ENCODE results near the gene SRGAP2C.
"Not testable (repeated sequence)": the region's sequence is repeated elsewhere in the genome, so short reads cannot be mapped to it uniquely, and the experiment has no call there.

SRGAP2C gene

DNA sequence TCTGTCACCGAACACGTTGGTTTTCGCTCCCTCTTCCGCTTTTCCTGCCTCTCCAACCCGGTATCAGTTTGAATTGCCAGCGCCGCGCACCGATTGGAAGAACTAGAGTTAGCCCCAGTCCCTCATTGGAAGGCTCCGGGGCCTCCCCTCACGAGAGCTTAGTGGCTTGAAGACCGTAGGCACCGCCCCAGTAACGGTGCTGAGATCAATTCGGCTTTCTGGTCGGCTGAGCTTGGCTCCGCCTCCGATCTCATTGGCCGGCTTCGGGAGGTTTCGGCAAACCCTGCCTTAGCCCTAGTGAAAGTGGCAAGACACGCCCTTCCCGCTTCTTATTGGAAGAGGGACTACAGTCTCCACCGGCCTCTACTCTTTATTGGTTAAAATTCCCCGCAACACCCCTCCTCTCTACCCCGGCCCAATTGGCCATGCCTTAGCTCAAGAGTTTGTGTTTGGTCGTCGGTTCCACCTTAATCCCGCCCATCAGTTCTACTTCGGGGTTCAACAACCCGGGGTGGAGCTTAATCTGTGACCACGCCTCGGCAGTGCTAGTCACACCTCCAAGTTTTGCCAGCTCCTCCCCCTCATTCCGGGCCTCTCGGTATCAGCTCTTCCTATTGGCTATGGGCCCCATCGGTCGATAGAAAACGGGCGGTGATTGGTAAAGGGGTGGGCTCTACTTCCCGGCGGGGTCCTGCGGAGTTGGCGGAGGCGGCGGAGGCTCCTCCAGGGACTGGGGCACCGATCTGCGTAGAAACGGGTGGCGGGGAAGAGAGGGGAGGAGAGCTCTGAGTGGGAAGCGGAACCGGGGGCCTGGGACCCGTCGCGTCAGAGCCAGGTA, at the start of gene SRGAP2C, which contains the start of gene FAM72B:
SRGAP2C (plus strand) TSS at position 686 of the 838 bp plus-strand sequence. CDS start 2,472 bp downstream, outside the sequence.
FAM72B (minus strand) TSS at position 51 of the 838 bp plus-strand sequence. CDS start 851 bp downstream, outside the sequence.
- H3K4me3 ChIP-seq: peak within 1 kb of the TSS; percentile 25 to 44 (median 37)
- H3K27ac ChIP-seq: peak within 1 kb of the TSS in 10 of 21 experiments; percentile 29 to 74 (median 62)

DNA sequence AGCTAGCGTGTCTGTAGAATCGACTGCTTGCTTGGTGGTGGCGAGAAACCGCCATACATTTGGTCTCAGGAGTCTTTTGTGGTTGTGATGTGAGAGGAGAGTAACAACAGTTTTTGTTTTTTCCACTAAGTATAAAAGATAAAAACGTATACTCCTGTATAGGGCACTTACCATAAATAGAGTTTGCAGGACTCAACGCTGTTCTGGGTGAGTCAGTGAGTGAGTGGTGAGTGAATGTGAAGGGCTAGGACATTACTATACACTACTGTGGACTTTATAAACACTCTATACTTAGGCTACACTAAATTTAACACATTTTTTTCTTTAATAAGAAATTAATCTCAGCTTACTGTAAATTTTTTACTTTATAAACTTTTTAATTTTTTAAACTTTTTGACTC, 44.4 kb upstream of the SRGAP2C start:
- H3K27ac ChIP-seq, H3K4me3 ChIP-seq: not testable (repeated sequence)

DNA sequence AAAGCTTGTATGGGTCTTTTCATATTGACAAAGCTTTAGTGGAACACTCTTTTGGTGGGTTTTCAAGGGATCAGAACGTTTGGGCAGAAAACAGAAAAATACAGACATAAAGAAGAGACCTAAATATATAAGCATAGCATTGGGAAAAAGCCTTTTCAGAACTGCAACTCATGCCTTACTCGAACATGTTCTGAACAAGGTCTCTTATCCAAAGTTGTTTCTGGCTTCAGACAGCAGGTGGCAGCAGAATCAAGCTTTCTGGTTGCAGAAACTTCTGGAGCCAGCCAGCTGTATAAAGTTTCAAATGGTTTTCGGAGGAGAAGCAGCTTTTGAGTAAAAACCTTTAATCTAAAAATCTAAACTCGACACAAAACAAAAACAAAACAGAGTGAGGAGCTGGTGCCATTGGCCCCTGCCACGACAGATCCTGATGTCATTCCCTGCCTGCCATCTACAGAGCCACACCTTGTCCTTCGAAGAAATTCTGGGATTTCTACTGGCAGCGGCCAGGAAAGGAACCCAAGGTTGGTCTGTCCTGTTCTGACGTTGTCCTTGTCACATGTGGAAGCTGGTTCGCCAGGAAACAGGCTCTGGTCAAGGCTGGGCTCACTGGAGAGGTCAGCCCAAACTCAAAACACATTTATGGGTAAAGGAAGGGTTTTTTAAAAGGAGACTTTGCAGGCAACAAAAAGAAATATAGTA, 36.1 kb upstream of the SRGAP2C start:
- H3K4me3 ChIP-seq, H3K27ac ChIP-seq: not testable (repeated sequence)

- not testable (repeated sequence) for H3K27ac ChIP-seq, H3K4me3 ChIP-seq
Measured at GRCh38 chr1:121151294-121151693, 33.5 kb upstream of the SRGAP2C start.

DNA sequence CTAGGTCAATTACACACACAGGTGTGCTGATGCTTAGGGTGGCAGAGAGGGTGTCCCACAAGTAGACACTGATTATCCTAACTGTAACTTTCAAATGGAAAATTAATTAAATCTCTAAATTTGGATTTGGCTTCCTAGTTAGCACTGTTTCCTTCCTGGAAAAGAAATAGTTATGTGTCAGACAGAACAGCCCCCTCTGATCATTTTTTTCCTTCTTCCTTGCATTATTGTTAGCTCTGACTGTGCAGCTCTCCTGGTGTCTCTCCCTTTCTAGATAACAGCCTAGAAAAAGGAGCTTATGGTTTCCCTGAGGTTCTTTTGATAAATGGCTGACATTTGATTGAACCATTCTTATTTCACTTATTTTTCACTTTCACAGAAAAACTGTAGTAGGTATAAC, 32.0 kb upstream of the SRGAP2C start:
- not testable (repeated sequence) for H3K4me3 ChIP-seq, H3K27ac ChIP-seq

DNA sequence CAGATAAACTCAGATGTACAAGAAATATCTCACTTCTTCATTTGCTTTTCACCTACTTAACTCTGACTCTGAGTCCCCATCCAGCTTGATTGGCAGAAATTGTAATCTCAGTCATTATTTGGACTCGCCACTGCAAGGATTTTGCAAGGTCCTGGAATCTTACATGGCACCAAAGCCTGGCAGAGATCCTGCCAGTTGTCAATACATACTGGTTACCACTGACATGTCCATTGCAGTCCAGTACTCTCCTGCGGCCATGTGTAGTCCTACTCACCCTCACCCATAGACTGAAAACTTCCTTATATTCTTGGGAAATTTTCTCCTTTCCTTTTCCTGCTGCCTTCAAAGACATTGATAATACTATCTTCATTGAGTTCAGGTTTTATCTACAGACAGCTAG, 30.0 kb upstream of the SRGAP2C start:
- not testable (repeated sequence) for H3K27ac ChIP-seq, H3K4me3 ChIP-seq

DNA sequence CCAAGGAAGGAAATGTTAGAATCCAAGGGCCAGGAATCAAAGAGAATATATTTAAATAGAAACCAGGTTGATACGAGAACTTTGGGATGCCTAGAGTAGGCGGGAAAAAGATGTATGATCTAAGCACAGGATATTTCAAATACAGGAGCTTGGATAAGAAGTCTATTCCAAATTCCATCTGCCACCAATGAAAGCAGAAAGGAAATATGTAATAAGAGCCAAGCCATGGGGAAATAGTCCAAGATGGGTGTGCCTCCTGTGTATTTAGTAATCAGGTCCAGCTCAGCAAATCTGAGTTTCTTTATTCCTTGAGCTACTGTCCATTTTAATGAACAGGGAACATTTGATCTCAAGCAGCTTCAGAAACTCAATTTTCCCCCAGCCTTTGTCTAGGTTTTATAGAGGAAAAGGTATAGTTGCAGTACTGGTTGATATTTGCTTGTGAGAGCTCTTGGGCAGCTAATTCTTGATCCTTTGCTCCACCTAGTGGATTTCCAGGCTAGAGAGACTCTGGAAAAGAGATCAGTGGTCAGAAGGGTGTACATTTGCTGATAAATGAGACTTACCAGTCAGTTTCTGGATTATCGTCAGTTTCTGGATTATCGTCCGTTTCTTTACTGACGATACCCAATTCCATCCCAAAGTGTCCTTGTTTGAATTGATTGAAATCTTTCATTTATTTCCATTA, 29.0 kb upstream of the SRGAP2C start:
- H3K27ac ChIP-seq, H3K4me3 ChIP-seq: not testable (repeated sequence)

DNA sequence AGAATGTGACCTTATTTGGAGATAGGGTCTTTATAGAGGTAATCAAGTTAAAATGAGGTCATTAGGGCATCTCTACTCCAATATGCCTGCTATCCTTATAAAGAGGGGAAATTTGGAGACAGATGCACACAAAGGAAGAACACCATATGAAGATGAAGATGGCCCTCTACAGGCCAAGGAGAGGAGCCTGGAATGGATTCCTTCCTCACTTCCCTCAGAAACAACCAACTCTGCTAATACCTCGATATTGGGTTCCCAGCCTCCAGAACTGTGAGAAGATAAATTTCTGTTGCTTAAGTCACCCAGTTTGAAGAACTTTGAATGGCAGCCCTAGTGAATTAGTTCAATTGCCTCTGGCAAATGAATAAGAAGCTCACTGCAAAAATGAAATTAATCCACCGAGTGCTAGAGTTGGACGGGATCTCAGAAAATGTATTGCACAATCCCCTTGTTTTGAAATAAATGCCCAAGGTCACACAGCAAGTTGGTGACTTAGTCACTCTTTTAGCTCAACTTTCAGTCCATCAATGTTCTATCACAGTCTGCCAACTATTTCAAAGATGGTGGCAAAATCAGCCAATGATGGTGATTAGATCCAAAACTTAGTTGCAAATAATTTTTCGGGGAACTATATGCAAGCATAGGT, 27.7 kb upstream of the SRGAP2C start:
- H3K4me3 ChIP-seq, H3K27ac ChIP-seq: not testable (repeated sequence)

- not testable (repeated sequence) for H3K4me3 ChIP-seq, H3K27ac ChIP-seq
Measured at GRCh38 chr1:121157609-121158008, 27.2 kb upstream of the SRGAP2C start.

DNA sequence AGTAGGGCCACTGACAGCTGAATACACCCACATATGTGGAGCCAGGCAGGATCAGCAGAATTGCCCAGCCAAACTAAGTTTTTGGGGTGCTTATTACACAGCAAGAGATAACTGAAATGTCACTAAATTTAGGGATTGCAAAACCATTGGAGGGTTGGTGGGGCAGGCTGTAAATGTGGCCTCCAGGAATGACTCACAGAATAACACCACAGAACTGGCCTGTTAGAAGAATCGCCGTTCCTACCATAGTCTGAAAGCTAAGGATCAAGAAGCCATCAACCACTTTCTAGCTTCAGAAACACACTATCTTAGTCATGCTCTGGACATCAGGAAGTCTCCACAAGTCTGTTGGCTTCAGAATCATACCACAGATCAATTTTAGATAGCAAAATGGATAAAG, 24.7 kb upstream of the SRGAP2C start:
- H3K4me3 ChIP-seq, H3K27ac ChIP-seq: not testable (repeated sequence)

DNA sequence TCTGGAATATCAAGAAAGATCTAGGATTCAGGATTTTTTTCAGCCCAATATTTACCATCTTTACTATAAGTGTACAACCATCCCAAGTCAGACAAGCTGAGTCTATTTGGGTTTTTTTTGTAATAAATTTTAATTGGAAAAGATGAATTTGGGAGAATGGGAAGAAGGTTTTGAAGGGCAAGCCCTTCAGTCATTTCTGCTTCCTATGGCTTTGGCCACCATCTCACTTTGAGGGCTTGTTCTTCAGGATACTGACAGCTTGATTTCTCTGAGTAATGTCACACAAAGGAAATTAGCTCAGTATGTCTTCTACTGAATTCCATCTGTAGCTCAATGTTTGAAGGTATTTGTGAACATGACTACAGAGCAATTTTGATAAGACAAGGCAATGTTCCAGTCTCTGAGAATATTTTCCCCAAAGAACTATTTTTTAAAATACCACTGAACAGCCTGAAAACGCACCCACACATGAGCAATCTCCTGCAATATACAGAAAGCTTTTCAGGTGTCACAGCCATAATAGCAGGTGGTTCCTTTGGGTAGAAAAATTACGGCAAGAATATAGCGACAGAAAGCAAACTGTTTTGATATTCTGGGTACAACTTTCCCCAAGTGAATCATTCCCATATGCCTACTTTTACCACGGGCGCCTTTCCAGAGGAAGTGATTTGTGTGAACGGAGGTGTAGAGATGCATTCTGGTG, 23.4 kb upstream of the SRGAP2C start:
- H3K27ac ChIP-seq, H3K4me3 ChIP-seq: not testable (repeated sequence)

DNA sequence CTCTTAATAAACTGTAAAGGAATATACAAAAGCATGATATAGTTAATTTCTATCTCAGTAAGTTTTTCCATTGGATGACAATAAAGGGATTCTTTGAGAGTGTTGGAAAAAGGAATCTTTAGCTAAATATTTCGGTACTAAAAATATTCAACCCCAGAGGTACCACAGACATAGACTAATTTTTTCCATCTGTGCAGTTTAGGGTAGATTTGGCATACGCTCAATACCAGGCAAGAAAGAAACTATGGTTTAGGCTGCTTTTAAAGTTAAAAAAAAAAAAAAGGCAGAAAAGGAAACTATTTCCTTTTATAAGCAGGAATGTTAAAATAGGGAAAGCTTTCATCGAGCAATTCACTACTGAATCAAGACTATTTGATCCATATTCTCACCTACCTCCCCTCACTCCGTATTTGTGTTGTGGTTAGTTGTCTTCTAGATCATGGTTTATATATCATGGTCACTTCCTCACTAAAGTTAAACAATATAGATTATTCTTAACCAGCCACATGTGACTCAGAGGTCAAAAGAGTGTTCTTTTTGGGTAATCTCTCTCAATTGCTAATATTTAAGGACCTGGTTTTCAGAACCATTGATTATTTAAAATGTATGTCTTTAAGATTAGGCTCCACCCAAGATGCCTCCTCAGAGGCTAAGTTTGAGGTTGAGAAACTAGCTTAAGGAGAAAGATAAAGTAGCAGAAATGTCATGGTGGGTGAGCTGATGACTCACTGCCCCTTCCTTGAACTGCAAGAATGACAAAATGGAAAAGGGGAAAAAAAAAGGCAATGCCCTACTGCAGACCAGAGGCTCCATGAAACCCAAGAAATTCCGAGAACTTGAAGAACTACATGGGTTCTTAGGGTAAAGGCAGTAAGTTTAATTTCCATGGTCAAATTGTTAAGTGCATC, 20.7 kb upstream of the SRGAP2C start:
- not testable (repeated sequence) for H3K4me3 ChIP-seq, H3K27ac ChIP-seq

- H3K27ac ChIP-seq: not testable (repeated sequence)
Measured at GRCh38 chr1:121165296-121165695, 19.5 kb upstream of the SRGAP2C start.

DNA sequence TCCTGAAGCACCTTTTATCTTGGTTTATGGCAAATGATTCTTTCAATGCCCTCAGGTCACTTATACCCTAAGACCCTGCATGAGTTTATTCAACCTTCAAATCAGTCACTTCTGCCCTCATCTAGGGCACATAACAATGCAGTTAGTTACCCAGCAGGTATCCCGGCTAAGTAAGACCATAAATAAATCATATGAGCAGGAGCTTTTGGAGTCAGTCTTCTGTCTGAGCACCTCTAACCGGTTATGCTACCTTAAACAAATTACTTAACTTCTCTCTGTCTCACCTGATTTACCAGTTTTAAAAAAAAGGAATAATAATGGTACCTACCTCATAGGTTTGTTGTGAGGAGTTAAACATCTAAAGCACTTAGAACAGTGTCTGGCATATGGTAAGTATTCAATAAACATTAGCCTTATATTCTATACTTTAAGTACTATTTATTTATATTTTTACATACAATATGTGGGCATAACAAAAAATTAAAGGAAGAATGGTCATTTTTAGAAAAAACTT, 17.5 kb upstream of the SRGAP2C start:
- not testable (repeated sequence) for H3K27ac ChIP-seq, H3K4me3 ChIP-seq

More at GRCh38 chr1:121165296-121165695, 19.5 kb upstream of the SRGAP2C start:
- H3K4me3 ChIP-seq: not testable (repeated sequence)

DNA sequence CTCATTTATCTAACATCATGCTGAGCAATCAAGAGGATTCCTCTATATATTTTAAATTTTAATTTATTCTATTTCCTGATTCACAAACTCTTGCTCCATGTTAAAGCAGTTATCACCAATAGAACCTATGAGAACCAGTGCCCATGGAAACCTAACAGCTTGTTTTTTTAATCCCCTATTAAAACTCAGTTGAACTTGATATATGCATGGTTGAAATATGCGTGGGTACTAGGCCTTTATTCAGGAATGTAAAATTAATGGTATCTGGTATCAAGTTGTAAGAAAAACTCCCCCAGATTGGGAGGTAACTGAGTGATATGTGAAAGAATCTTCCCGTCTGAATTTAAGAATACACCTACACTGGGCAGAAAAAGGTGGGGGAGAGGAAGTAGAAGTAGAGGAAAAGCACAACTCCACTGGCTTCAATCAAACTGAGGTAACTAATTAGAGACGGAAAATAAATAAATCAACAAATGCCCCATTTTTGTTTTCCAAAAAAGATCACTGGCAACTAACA, 16.6 kb upstream of the SRGAP2C start:
- H3K27ac ChIP-seq, H3K4me3 ChIP-seq: not testable (repeated sequence)

GRCh38 chr1:121176649-121177048, 8.1 kb upstream of the SRGAP2C start:
- not testable (repeated sequence) for H3K27ac ChIP-seq, H3K4me3 ChIP-seq

DNA sequence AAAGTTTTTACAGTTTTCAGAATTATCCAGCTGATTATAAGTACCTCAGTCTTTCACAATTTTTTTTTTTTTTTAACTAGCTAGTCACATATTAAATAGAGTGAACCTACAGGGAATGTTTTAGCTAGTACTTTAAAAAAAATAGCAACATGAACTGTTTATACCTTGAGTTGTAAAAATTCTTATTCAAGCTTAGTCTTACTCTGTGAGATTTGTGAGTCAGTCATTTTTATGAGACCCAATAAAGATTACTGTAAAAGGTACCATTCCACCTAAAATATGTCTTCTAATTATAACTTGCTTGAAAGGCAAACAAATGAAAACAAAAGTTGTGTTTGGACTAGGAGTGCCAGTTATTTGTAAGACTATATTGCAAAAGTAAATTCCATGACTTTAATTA, 6.6 kb upstream of the SRGAP2C start:
- not testable (repeated sequence) for H3K4me3 ChIP-seq, H3K27ac ChIP-seq

GRCh38 chr1:121183867-121184266, 908 bp upstream of the SRGAP2C start:
- peak overlapping the region in 6 of 7 experiments; percentile 20 to 40 (median 30) for H3K4me3 ChIP-seq
- H3K27ac ChIP-seq: not testable (repeated sequence)

Measured in skin epidermis (tissue), 12 donors.